Measurements from ENCODE around the gene PIK3R3.

PIK3R3 gene

GRCh38 chr1:46132529-46133180, at the start of gene PIK3R3:
PIK3R3 (minus strand) TSS chr1:46132629; CDS start chr1:46131952, 677 bp downstream.
- no peak for TF ChIP-seq ZNF274 (IDR thresholded peaks at IDR 0.05; ENCODE audit: low read depth, low read length)
- peak within 1 kb of the TSS; percentile 97 for H3K4me3 ChIP-seq (ENCODE audit: low read length)

GRCh38 chr1:46181343-46182260, 49.2 kb upstream of the PIK3R3 start:
- H3K4me3 ChIP-seq (ENCODE audit: low read length) = no peak overlapping the region
- no peak for TF ChIP-seq ZNF274 (IDR thresholded peaks at IDR 0.05; ENCODE audit: low read depth, low read length)

- TF ChIP-seq ZNF274 (IDR thresholded peaks at IDR 0.05; ENCODE audit: low read depth, low read length) = no peak
- no peak overlapping the region for H3K4me3 ChIP-seq (ENCODE audit: low read length)
Measured at GRCh38 chr1:46180082-46180616, 47.7 kb upstream of the PIK3R3 start.

GRCh38 chr1:46179138-46180081, 47.0 kb upstream of the PIK3R3 start:
- no peak for TF ChIP-seq ZNF274 (IDR thresholded peaks at IDR 0.05; ENCODE audit: low read depth, low read length)
- H3K4me3 ChIP-seq (ENCODE audit: low read length) = no peak overlapping the region

- no peak within 1 kb of the TSS for H3K4me3 ChIP-seq (ENCODE audit: low read length)
- no peak for TF ChIP-seq ZNF274 (IDR thresholded peaks at IDR 0.05; ENCODE audit: low read depth, low read length)
Measured at GRCh38 chr1:46176211-46176865, 43.9 kb upstream of the PIK3R3 start, which contains the start of gene P3R3URF. P3R3URF (minus strand) TSS chr1:46176488; CDS start chr1:46176471, 17 bp downstream.

- no peak for TF ChIP-seq ZNF274 (IDR thresholded peaks at IDR 0.05; ENCODE audit: low read depth, low read length)
- no peak overlapping the region for H3K4me3 ChIP-seq (ENCODE audit: low read length)
Measured at GRCh38 chr1:46175243-46175642, 42.8 kb upstream of the PIK3R3 start.

- no peak within 1 kb of the TSS for H3K4me3 ChIP-seq (ENCODE audit: low read length)
- no peak for TF ChIP-seq ZNF274 (IDR thresholded peaks at IDR 0.05; ENCODE audit: low read depth, low read length)
Measured at GRCh38 chr1:46174448-46175231, 42.2 kb upstream of the PIK3R3 start, which contains the start of gene TSPAN1. TSPAN1 (plus strand) TSS chr1:46175087; CDS start chr1:46181108, 6,021 bp downstream.

GRCh38 chr1:46173361-46173856, 41.0 kb upstream of the PIK3R3 start:
- no peak overlapping the region for H3K4me3 ChIP-seq (ENCODE audit: low read length)
- TF ChIP-seq ZNF274 (IDR thresholded peaks at IDR 0.05; ENCODE audit: low read depth, low read length) = no peak

- H3K4me3 ChIP-seq (ENCODE audit: low read length) = no peak overlapping the region
- no peak for TF ChIP-seq ZNF274 (IDR thresholded peaks at IDR 0.05; ENCODE audit: low read depth, low read length)
Measured at GRCh38 chr1:46172321-46172720, 39.9 kb upstream of the PIK3R3 start.

- no peak overlapping the region for H3K4me3 ChIP-seq (ENCODE audit: low read length)
- no peak for TF ChIP-seq ZNF274 (IDR thresholded peaks at IDR 0.05; ENCODE audit: low read depth, low read length)
Measured at GRCh38 chr1:46171871-46172270, 39.4 kb upstream of the PIK3R3 start.

GRCh38 chr1:46171351-46171750, 38.9 kb upstream of the PIK3R3 start:
- H3K4me3 ChIP-seq (ENCODE audit: low read length) = no peak overlapping the region
- TF ChIP-seq ZNF274 (IDR thresholded peaks at IDR 0.05; ENCODE audit: low read depth, low read length) = no peak

GRCh38 chr1:46169811-46170454, 37.5 kb upstream of the PIK3R3 start:
- TF ChIP-seq ZNF274 (IDR thresholded peaks at IDR 0.05; ENCODE audit: low read depth, low read length) = no peak

More at GRCh38 chr1:46169811-46170454, 37.5 kb upstream of the PIK3R3 start:
- H3K4me3 ChIP-seq (ENCODE audit: low read length) = no peak overlapping the region

Data from GM08714 (cell line).